Measurements from ENCODE around the gene PRKAG2.

The PRKAG2 gene

DNA sequence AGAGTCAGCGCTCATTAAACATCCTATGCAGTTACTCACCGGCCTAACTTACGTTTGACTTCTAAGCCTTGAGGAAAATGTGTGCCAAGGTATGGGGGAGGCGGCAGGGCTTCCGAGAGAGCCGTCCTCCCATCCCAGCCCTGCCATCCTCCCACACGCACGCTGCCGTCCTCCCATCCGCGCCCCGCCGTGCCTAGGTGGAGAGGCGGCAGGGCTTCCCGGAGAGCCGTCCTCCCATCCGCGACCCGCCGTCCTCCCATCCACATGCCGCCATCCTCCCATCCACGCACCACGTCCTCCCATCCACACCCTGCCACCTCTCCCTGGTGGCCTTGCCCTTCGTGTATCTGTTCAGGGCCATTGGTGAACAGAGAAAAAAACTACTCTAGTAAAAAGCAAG lies 162.7 kb downstream of the PRKAG2 start:
- TF ChIP-seq, protein P1, sequence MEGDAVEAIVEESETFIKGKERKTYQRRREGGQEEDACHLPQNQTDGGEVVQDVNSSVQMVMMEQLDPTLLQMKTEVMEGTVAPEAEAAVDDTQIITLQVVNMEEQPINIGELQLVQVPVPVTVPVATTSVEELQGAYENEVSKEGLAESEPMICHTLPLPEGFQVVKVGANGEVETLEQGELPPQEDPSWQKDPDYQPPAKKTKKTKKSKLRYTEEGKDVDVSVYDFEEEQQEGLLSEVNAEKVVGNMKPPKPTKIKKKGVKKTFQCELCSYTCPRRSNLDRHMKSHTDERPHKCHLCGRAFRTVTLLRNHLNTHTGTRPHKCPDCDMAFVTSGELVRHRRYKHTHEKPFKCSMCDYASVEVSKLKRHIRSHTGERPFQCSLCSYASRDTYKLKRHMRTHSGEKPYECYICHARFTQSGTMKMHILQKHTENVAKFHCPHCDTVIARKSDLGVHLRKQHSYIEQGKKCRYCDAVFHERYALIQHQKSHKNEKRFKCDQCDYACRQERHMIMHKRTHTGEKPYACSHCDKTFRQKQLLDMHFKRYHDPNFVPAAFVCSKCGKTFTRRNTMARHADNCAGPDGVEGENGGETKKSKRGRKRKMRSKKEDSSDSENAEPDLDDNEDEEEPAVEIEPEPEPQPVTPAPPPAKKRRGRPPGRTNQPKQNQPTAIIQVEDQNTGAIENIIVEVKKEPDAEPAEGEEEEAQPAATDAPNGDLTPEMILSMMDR (IDR thresholded peaks at IDR 0.05; ENCODE audit: insufficient read depth, low read length, poor library complexity, severe bottlenecking): no peak
- no peaks in the 10 kb centered on the region for H3K27me3 ChIP-seq (replicated peaks; ENCODE audit: control insufficient read depth, insufficient read depth, low read length)
- DNase-seq (ENCODE audit: extremely low read depth, insufficient read length): no peak
- H3K36me3 ChIP-seq (ENCODE audit: control insufficient read depth, insufficient read depth, low read length): no peaks in the 10 kb centered on the region
- no peak overlapping the region for H3K4me3 ChIP-seq (replicated peaks; ENCODE audit: low read depth, low read length)

DNA sequence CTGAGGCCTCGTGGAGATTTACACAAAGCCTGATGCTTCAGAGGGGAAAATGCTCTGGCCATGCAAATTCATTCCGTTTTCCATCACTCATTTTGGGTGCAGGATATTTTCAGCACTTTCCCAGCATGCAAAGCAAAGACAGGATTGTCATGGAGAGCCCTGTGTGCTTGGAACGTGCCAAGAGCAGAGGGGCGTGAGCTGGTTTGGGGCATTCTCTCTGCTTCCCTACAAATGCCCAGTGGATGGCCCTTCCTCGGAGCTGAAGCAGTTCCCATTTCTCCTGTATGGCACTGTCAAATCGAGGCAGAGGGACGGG lies 164.1 kb downstream of the PRKAG2 start:
- no peaks in the 10 kb centered on the region for H3K27me3 ChIP-seq (replicated peaks; ENCODE audit: control insufficient read depth, insufficient read depth, low read length)
- DNase-seq (ENCODE audit: extremely low read depth, insufficient read length): no peak
- TF ChIP-seq, protein P1 (IDR thresholded peaks at IDR 0.05; ENCODE audit: insufficient read depth, low read length, poor library complexity, severe bottlenecking): no peak

DNA sequence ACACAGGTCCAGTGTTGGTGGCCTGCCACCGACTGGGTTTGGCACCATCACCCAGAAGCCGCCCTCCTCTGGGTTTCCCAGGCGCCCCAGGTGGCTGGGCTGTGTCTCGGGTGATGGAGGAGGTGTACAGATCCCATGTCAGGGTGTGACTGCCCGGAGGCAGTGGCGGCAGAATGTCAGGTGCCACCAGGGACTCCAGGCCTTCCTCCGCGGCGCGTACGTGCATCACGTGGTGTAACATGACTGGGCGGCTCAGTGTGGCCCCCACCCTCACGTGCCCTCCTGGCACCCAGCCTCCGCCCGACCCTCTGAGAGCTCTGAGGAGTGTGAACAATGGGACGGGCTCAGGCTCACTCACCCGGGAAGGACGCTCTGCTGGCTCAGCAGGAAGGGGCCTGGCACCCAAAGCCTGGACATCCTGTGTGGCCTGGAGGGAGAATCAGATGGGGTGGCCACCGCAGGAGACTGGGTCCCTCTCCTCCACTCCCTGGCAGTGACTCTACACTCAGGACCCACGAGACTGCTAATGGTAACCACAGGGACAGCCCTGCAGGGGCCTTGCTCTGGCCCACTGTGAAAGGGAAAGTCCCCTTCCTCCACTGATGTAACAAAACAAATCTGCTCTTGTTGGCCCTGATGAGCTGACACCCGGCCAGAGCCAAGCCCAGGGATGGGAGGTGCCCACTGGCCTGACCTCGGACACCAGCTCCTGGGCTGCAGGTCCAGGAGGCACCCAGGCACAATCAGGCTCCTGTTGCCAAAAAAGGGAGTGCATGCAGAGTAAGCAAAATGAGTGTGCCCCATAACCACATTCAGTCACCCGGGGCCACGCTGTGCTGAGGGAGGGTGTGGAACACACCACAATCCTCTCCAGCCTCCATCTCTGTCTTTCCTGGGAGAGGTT lies 164.8 kb downstream of the PRKAG2 start:
- Histone ChIP-seq H3K27me3 (replicated peaks; ENCODE audit: control insufficient read depth, insufficient read depth, low read length) (no peaks in the 10 kb centered on the region), H3K36me3 (ENCODE audit: control insufficient read depth, insufficient read depth, low read length) (no peaks in the 10 kb centered on the region), H3K4me3 (replicated peaks; ENCODE audit: low read depth, low read length) (no peak overlapping the region)
- TF ChIP-seq, protein P1 (IDR thresholded peaks at IDR 0.05; ENCODE audit: insufficient read depth, low read length, poor library complexity, severe bottlenecking): no peak
- no peak for DNase-seq (ENCODE audit: extremely low read depth, insufficient read length)

More for the DNA sequence above, 164.1 kb downstream of the PRKAG2 start:
- no peak overlapping the region for H3K4me3 ChIP-seq (replicated peaks; ENCODE audit: low read depth, low read length)
- H3K36me3 ChIP-seq (ENCODE audit: control insufficient read depth, insufficient read depth, low read length): no peaks in the 10 kb centered on the region

DNA sequence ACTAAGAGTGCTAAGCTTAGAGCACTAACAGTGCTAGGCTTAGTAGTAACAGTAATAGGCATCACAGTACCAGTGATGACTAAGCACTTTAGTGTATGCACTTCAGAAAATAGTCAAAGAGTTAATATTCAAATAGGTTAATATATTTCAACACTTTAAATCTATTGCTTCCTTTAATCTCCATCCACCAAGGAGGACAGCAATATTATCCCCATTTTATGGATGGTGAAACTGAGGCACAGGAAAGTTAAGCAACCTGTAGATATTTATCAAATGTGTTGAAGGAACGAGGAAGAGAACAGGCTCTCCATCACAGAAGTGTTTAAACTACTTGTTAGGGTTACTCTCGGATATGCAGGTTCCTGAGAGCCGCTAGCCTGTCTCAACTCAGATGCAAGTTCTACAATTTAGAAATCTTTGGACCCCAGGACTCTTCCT lies 165.5 kb downstream of the PRKAG2 start:
- no peaks in the 10 kb centered on the region for H3K36me3 ChIP-seq (ENCODE audit: control insufficient read depth, insufficient read depth, low read length)
- no peak overlapping the region for H3K4me3 ChIP-seq (replicated peaks; ENCODE audit: low read depth, low read length)
- DNase-seq (ENCODE audit: extremely low read depth, insufficient read length): no peak
- TF ChIP-seq, protein P1 (IDR thresholded peaks at IDR 0.05; ENCODE audit: insufficient read depth, low read length, poor library complexity, severe bottlenecking): no peak
- H3K27me3 ChIP-seq (replicated peaks; ENCODE audit: control insufficient read depth, insufficient read depth, low read length): no peaks in the 10 kb centered on the region

DNA sequence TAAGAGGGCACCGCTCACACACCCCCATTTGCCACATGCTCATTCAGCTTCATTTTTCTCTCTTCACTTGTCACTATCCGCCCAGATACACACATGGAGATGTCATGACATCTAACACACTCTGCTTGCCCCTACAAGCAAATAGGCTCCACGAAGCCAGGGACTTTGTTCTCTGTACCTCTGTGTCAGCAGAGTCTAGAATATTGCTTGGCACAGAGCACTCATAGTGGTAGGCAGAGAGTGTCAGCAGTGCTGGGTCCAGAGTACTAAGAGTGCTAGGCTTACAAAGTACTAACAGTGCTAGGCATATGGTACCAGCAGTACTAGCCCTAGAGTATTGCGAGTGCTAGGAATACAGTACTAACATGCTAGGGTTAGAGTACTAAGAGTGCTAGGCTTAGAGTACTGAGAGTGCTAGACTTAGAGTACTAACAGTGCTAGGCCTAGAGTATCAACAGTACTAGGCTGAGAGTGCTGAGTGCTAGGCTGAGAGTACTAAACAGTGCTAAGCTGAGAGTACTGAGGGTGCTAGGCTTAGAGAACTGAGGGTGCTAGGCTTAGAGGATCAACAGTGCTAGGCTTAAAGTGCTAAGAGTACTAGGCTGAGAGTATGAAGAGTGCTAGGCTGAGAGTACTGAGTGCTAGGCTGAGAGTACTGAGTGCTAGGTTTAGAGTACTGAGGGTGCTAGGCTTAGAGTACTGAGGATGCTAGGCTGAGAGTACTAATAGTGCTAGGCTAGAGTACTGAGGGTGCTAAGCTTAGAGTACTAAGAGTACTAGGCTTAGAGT lies 166.1 kb downstream of the PRKAG2 start:
- no peak overlapping the region for H3K4me3 ChIP-seq (replicated peaks; ENCODE audit: low read depth, low read length)
- no peak for DNase-seq (ENCODE audit: extremely low read depth, insufficient read length)
- TF ChIP-seq, protein P1 (IDR thresholded peaks at IDR 0.05; ENCODE audit: insufficient read depth, low read length, poor library complexity, severe bottlenecking): no peak
- no peaks in the 10 kb centered on the region for H3K36me3 ChIP-seq (ENCODE audit: control insufficient read depth, insufficient read depth, low read length)
- H3K27me3 ChIP-seq (replicated peaks; ENCODE audit: control insufficient read depth, insufficient read depth, low read length): no peaks in the 10 kb centered on the region
